Gastrocnemius medialis (tissue), 4 donors: ENCODE data around the gene YIF1A.

Experiments
- CTCF ChIP-seq, 5 experiments: fragments of 450-650 bp in 3 of 5; fragments of 200-600 bp in 2 of 5; sonication (generic) in 2 of 5; IDR thresholded peaks in 4 of 5; conservative IDR thresholded peaks in 1 of 5; 1 replicate in 4 of 5; 2 replicates in 1 of 5; pipeline ENCODE4 v1.5.1; 2016 to 2019; ENCODE audit warnings: antibody characterized with exemption in 5 of 5, mild to moderate bottlenecking in 3 of 5, moderate library complexity in 3 of 5
- POLR2A ChIP-seq, 2 donors: fragments of 450-650 bp; IDR thresholded peaks; one replicate each; pipeline ENCODE4 v1.6.1; 2017; ENCODE audit warnings: antibody characterized with exemption in 2 of 2, mild to moderate bottlenecking in 2 of 2, moderate library complexity in 2 of 2

- TF ChIP-seq CTCF (IDR thresholded peaks at IDR 0.05 in 4 of 5, conservative IDR thresholded peaks at IDR 0.05 in 1 of 5): no peak
- no peak for TF ChIP-seq POLR2A (IDR thresholded peaks at IDR 0.05)
Measured at GRCh38 chr11:66285250-66285947, 3.5 kb downstream of the YIF1A start.
